DND-41 (cell line): ENCODE results near the gene SNORC.

Source experiments
- EZH2 ChIP-seq: IDR thresholded peaks from 3 replicates; pipeline ENCODE4 v1.6.1; 2012; ENCODE audit warnings: borderline replicate concordance, low read depth, mild to moderate bottlenecking, moderate library complexity, low read length, inconsistent platforms; ENCODE audit not compliant: severe bottlenecking
- TF ChIP-seq, protein P1 (sequence below): IDR thresholded peaks from 2 replicates; pipeline ENCODE4 v1.5.1; 2012; ENCODE audit warnings: borderline replicate concordance, low read length, moderate library complexity, mild to moderate bottlenecking; ENCODE audit not compliant: poor library complexity, severe bottlenecking; ENCODE audit errors: extremely low read depth

DNA sequence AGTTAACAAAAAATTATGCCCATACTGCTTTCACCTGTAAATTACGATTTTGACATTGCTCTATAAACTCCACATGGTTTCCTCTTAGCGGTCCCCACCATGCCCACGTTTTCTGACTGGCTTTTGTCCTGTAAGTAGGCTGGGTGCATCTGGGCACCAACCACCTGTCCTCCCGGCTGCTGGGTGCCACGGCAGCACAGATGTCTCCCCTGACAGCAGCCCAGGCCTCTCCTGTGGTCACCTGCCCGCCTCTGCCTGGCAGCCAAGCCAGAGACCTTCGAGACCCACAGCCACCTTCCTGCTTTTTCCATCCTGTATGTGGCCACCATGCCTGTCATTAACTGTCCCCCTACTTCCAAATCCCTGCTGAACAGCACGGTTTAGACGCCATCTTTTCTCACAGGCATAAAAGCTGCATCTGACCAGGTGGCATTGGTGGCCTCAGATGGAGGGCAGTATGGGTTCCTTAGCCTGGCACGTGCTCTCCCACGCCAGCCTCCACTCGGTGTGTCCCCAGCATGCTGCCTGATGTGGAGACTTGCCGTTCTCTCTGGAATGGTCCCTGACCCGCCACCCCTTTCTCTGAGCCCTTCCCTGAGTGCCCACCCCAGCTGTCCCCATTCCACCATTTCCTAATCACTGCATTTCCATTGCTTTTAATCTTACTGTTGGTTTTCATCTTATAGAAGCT is 18.9 kb downstream of the SNORC start:
- TF ChIP-seq, protein P1, sequence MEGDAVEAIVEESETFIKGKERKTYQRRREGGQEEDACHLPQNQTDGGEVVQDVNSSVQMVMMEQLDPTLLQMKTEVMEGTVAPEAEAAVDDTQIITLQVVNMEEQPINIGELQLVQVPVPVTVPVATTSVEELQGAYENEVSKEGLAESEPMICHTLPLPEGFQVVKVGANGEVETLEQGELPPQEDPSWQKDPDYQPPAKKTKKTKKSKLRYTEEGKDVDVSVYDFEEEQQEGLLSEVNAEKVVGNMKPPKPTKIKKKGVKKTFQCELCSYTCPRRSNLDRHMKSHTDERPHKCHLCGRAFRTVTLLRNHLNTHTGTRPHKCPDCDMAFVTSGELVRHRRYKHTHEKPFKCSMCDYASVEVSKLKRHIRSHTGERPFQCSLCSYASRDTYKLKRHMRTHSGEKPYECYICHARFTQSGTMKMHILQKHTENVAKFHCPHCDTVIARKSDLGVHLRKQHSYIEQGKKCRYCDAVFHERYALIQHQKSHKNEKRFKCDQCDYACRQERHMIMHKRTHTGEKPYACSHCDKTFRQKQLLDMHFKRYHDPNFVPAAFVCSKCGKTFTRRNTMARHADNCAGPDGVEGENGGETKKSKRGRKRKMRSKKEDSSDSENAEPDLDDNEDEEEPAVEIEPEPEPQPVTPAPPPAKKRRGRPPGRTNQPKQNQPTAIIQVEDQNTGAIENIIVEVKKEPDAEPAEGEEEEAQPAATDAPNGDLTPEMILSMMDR, result no peak
- TF ChIP-seq EZH2, result no peak
